ENCODE results near the gene LRP2.

DNA sequence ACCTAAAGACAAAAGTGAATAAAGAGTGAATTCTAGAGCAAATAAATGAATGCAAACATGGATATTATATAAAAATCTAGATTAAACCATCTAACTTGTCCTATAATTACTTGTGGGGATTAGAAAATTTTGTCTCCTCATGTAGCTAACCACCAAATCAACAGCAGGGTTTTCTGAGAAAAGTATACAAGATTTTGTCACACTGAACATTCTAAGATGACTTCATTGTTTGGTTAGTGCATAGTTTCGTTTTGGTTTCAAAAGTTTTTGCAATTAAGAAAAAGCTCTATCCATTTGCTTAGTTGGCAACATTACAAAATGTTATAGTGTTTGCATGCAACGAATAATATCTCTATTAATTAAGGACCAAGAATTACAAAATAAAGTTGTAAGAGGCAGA lies 125.0 kb downstream of the LRP2 start:
- TF ChIP-seq POLR2A (IDR thresholded peaks at IDR 0.05): no peak
- TF ChIP-seq, protein P1, sequence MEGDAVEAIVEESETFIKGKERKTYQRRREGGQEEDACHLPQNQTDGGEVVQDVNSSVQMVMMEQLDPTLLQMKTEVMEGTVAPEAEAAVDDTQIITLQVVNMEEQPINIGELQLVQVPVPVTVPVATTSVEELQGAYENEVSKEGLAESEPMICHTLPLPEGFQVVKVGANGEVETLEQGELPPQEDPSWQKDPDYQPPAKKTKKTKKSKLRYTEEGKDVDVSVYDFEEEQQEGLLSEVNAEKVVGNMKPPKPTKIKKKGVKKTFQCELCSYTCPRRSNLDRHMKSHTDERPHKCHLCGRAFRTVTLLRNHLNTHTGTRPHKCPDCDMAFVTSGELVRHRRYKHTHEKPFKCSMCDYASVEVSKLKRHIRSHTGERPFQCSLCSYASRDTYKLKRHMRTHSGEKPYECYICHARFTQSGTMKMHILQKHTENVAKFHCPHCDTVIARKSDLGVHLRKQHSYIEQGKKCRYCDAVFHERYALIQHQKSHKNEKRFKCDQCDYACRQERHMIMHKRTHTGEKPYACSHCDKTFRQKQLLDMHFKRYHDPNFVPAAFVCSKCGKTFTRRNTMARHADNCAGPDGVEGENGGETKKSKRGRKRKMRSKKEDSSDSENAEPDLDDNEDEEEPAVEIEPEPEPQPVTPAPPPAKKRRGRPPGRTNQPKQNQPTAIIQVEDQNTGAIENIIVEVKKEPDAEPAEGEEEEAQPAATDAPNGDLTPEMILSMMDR (IDR thresholded peaks at IDR 0.05): no peak
